NB4 (cell line): ENCODE results near the gene BAZ2B.

ENCODE experiments used
- DNase-seq: peaks from one replicate; pipeline ENCODE4 v3.0.0; 2010; ENCODE audit warnings: low read depth
- H3K4me3 ChIP-seq: one replicate; pipeline ENCODE4 v1.5.1; 2011; ENCODE audit warnings: mild to moderate bottlenecking, low read depth, low read length, moderate library complexity
- MYC ChIP-seq: IDR thresholded peaks from 2 replicates; pipeline ENCODE4 v1.6.1; 2011; ENCODE audit warnings: low read depth, low read length
- POLR2A ChIP-seq: IDR thresholded peaks from 2 replicates; pipeline ENCODE4 v1.6.1; 2011; ENCODE audit warnings: mild to moderate bottlenecking; ENCODE audit not compliant: insufficient read length; ENCODE audit errors: extremely low read depth
- TF ChIP-seq, protein P1 (sequence below): IDR thresholded peaks from 2 replicates; pipeline ENCODE4 v1.6.1; 2011; ENCODE audit warnings: low read depth, low read length
- TF ChIP-seq, protein P2 (sequence below): IDR thresholded peaks from one replicate; pipeline ENCODE4 v1.5.1; 2012; ENCODE audit warnings: low read depth, low read length

BAZ2B gene

DNA sequence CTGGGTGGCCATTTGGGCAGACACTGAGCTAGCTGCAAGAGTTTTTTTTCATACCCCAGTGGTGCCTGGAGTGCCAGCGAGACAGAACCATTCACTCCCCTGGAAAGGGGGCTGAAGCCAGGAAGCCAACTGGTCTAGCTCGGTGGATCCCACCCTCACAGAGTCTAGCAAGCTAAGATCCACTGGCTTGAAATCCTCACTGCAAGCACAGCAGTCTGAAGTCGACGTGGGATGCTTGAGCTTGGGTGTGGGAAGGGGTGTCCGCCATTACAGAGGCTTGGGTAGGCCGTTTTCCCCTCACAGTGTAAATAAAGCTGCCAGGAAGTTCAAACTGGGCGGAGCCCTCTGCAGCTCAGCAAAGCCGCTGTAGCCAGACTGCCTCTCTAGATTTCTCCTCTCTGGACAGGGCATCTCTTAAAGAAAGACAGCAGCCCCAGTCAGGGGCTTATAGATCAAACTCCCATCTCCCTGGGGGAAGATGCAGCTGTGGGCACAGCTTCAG, 260.2 kb downstream of the BAZ2B start:
- no peak for DNase-seq
- H3K4me3 ChIP-seq = no peak overlapping the region
- TF ChIP-seq POLR2A (no peak), MYC (no peak)
- TF ChIP-seq, protein P1, sequence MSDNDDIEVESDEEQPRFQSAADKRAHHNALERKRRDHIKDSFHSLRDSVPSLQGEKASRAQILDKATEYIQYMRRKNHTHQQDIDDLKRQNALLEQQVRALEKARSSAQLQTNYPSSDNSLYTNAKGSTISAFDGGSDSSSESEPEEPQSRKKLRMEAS = no peak
- TF ChIP-seq, protein P2, sequence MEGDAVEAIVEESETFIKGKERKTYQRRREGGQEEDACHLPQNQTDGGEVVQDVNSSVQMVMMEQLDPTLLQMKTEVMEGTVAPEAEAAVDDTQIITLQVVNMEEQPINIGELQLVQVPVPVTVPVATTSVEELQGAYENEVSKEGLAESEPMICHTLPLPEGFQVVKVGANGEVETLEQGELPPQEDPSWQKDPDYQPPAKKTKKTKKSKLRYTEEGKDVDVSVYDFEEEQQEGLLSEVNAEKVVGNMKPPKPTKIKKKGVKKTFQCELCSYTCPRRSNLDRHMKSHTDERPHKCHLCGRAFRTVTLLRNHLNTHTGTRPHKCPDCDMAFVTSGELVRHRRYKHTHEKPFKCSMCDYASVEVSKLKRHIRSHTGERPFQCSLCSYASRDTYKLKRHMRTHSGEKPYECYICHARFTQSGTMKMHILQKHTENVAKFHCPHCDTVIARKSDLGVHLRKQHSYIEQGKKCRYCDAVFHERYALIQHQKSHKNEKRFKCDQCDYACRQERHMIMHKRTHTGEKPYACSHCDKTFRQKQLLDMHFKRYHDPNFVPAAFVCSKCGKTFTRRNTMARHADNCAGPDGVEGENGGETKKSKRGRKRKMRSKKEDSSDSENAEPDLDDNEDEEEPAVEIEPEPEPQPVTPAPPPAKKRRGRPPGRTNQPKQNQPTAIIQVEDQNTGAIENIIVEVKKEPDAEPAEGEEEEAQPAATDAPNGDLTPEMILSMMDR = no peak

DNA sequence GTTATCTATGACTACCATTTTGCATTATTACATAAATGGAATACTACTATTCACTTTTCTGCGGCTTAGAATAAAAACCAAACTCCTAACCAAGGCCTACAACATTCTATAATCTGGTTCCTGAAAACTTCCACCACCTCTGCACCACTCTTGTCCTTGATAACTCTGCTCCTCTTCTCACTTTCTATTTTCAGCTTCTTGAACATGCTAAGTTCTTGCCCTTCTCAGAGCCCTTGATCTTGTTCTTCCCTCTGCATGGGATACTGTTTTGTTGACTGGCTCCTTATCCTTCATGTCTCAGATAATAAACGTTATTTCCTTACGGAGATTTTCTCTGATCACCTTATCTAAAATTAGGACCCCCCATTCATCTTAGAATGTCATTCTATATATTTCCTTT, 264.4 kb downstream of the BAZ2B start:
- TF ChIP-seq, protein P2 = no peak
- TF ChIP-seq, protein P1 = no peak
- no peak for TF ChIP-seq POLR2A
- TF ChIP-seq MYC = no peak
- no peak for DNase-seq
- H3K4me3 ChIP-seq = no peak overlapping the region

DNA sequence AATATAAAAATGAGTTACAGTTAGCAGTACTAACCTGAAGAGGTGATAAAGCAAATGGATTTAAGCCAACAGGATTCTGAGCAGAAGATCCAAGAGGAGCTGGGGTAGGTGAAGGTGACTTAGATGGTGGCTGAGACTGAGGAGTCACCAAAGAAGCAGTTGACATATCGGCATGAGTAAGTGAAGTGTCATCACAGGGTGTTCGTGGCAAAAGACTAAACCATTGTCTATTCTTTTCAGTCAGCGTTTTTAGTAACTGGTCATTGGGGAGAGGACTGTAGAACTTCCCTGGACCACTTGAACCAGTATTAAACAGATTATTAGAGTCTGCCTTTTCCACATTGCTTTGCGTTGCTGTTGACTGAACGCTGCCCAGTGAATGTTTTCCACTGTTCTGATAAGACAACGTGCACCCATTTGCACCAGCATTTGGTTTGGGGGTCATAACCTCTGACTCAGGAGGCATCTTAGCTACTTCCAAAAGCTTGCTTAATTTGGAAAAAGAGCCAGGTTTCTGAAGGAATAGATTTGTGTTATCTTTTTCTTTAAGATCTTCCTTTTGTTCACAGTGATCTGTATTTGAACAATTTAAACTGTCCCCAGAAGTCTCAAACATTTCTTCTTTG, 266.6 kb downstream of the BAZ2B start:
- no peak overlapping the region for H3K4me3 ChIP-seq
- TF ChIP-seq MYC (no peak), POLR2A (no peak)
- no peak for DNase-seq

DNA sequence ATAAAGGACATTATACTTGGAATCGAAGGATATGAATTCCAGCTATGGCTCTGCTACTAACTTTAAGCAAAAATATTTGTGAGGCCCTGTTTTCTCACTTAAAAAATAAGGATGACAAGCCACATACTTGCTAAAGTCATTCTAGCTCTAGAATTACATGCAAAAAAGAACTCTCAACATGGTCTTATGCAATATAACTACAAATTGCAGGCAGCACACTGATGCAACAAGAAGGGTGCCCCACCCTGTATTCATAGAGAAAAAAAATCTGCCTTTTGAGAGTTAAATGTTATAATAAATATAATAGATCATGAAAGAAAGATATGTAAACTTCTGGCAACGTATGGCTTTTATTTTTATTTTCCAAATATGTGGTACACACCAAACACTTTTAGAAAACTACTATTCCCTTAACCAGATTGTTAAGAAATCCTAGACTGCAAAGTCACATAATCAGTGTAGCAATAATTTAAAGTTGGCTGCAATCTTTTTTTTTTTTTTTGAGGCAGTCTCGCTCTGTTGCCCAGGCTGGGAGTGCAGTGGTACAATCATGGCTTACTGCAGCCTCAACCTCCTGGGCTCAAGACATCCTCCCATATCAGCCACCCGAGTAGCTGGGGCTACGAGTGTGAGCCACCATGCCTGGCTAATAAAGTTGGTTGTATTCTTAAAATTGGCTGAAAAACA, 289.6 kb downstream of the BAZ2B start:
- peak; percentile 28 for DNase-seq

DNA sequence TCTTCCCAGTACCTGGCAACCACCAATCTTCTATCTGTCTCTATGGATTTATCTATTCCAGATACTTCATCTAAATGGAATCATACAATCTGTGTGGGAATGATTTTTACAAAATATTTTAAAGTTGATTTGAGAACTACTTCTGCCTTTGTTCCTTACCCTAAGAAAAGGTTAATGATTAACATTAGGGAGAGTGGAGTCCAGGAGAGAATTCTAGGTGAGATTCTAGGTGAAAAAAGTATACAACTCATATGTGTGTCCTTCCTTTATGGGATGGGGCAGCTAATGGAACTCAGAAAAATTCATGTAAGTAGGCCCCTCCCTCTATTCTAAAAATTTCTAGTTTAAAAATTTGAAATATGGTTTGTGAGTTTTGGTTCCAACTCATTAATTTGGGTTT, 293.9 kb downstream of the BAZ2B start:
- TF ChIP-seq, protein P2 = no peak
- TF ChIP-seq POLR2A = no peak
- no peak for TF ChIP-seq MYC
- TF ChIP-seq, protein P1 = no peak
- no peak for DNase-seq
- H3K4me3 ChIP-seq = no peak overlapping the region

More for the DNA sequence above, 289.6 kb downstream of the BAZ2B start:
- TF ChIP-seq, protein P2 = no peak
- TF ChIP-seq, protein P1 = no peak
- no peak overlapping the region for H3K4me3 ChIP-seq

DNA sequence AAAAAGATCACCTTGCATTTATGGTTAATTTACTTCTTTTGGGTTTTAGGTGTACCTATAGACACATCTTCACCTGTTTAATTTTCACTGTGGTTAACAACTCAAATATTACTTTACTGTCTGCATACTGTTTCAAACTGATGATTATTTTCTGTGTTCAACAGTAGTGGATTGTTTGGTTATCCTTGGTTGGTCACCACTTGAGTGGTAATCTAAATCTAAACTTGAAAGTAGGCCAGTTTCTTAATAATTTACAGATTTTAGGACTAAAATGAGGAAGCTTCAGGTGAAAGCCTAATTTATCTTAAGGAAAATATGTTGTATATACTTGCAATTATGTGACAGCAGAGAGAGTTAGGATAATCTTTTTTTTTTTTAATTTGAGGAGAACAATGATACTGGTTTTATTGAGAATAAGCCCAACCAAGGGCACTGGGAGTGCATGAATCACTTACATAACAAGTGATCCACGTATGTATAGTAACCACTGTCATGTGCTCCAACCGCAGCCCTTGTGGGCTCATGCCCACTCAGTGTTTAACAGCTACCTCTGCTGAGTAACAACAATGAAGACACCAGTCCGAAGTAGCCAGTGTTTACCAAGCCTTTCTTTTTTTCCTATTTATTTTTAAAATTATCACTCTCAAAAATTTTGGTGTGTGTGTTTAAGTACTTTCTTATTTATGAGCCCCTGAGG, 298.8 kb downstream of the BAZ2B start:
- DNase-seq = no peak
- H3K4me3 ChIP-seq = no peak overlapping the region
- TF ChIP-seq MYC (no peak), POLR2A (no peak)
- TF ChIP-seq, protein P2 = no peak
- TF ChIP-seq, protein P1 = no peak
